Gastroesophageal sphincter (tissue), 4 donors: ENCODE results near the gene SLC25A25. TPM values are rescaled to one million over a fixed set of nuclear protein-coding genes. Genes with fewer than 3 reads are reported as not detected.

Experiments
- ATAC-seq: fragments of 150-250 bp; one replicate; pipeline ENCODE4 v1.9.1; 2016; ENCODE audit warnings: mild to moderate bottlenecking, moderate library complexity
- H3K27ac ChIP-seq, 4 donors: fragments of 200-600 bp; sonication (generic) in 3 of 4; 1 replicate in 3 of 4; 2 replicates in 1 of 4; pipeline ENCODE4 v1.5.1; 2016 to 2019
- H3K27me3 ChIP-seq: fragments of 200-600 bp; sonication (generic); one replicate; pipeline ENCODE4 v1.5.1; 2019
- H3K36me3 ChIP-seq, 2 donors: fragments of 200-600 bp; sonication (generic); one replicate each; pipeline ENCODE4 v1.5.1; 2019; ENCODE audit warnings: control low read depth in 1 of 2
- H3K4me1 ChIP-seq, 3 donors: fragments of 200-600 bp; sonication (generic); 1 replicate in 2 of 3; 2 replicates in 1 of 3; pipeline ENCODE4 v1.5.1; 2016 to 2019; ENCODE audit warnings: control low read depth in 2 of 3
- H3K4me3 ChIP-seq, 2 donors: fragments of 200-600 bp; sonication (generic); one replicate each; pipeline ENCODE4 v1.5.1; 2019; ENCODE audit warnings: mild to moderate bottlenecking in 1 of 2, moderate library complexity in 1 of 2
- H3K9me3 ChIP-seq, 3 donors: fragments of 200-600 bp; sonication (generic); one replicate each; pipeline ENCODE4 v1.5.1; 2017 to 2019; ENCODE audit warnings: control low read depth in 2 of 3
- EP300 ChIP-seq: sonication (generic); formaldehyde crosslinking; IDR thresholded peaks from one replicate; pipeline ENCODE4 v1.6.1; 2017; ENCODE audit warnings: antibody characterized with exemption, mild to moderate bottlenecking
- POLR2A ChIP-seq, 2 donors: fragments of 450-650 bp; IDR thresholded peaks; one replicate each; pipeline ENCODE4 v1.6.1; 2017; ENCODE audit warnings: antibody characterized with exemption in 2 of 2, mild to moderate bottlenecking in 2 of 2, moderate library complexity in 1 of 2
- POLR2AphosphoS5 ChIP-seq: sonication (generic); formaldehyde crosslinking; IDR thresholded peaks from one replicate; pipeline ENCODE4 v1.6.1; 2017; ENCODE audit warnings: antibody characterized with exemption
- WGBS, 2 donors: methylation state at CpG; one replicate each; pipeline ENCODE4 v1.1.5; 2018; ENCODE audit warnings: low coverage in 1 of 2; 5-methylcytosine and 5-hydroxymethylcytosine counted together
- total RNA-seq, 4 donors: library from RNA; depleted of rRNA; stranded (reverse); fragments of >200 nt; gene quantifications; one replicate each; pipeline ENCODE4 v1.1.0, GENCODE V29; 2016
- TF ChIP-seq, protein P1 (sequence below), 4 experiments: fragments of 200-600 bp in 2 of 4; fragments of 450-650 bp in 2 of 4; sonication (generic) in 1 of 4; IDR thresholded peaks; one replicate each; pipeline ENCODE4 v1.5.1; 2017 to 2019; ENCODE audit warnings: antibody characterized with exemption in 4 of 4, mild to moderate bottlenecking in 2 of 4, moderate library complexity in 2 of 4

SLC25A25 gene
- total RNA-seq, 4 donors from 2014 or later: 16.1 to 64.1 (median 18.3) TPM

DNA sequence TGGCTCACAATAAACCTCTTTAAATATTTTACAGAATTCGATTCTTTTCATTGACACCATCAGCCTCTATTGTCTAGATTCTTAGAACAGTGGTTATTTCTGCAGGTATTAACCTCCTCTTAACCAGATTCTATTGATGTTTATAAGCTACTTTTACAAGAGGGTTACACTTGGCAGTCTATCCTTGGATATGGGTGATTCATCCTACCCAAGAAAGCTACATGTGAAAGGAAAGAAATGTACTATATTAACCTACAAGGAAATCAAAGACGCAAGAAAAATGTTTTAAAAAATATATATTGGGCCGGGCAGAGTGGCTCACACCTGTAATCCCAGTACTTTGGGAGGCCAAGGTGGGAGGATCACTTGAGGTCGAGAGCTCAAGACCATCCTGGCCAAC lies 16.7 kb downstream of the SLC25A25 start:
- H3K27ac ChIP-seq: no peak overlapping the region
- no peak overlapping the region for H3K4me3 ChIP-seq
- no peaks in the 10 kb centered on the region for H3K27me3 ChIP-seq
- TF ChIP-seq POLR2AphosphoS5: no peak
- TF ChIP-seq POLR2A (IDR thresholded peaks at IDR 0.05): no peak
- TF ChIP-seq, protein P1, sequence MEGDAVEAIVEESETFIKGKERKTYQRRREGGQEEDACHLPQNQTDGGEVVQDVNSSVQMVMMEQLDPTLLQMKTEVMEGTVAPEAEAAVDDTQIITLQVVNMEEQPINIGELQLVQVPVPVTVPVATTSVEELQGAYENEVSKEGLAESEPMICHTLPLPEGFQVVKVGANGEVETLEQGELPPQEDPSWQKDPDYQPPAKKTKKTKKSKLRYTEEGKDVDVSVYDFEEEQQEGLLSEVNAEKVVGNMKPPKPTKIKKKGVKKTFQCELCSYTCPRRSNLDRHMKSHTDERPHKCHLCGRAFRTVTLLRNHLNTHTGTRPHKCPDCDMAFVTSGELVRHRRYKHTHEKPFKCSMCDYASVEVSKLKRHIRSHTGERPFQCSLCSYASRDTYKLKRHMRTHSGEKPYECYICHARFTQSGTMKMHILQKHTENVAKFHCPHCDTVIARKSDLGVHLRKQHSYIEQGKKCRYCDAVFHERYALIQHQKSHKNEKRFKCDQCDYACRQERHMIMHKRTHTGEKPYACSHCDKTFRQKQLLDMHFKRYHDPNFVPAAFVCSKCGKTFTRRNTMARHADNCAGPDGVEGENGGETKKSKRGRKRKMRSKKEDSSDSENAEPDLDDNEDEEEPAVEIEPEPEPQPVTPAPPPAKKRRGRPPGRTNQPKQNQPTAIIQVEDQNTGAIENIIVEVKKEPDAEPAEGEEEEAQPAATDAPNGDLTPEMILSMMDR (IDR thresholded peaks at IDR 0.05): no peak
- no peak for TF ChIP-seq EP300
- WGBS, 2 donors: 80 to 85% methylated on average over 1 to 4 of the region's 4 CpGs
- H3K4me1 ChIP-seq: peaks cover 0 to 44% (median 17%) of the 10 kb centered on the region in 3 donors
- no peaks in the 10 kb centered on the region for H3K9me3 ChIP-seq
- ATAC-seq: no peak
- H3K36me3 ChIP-seq: no peaks in the 10 kb centered on the region

DNA sequence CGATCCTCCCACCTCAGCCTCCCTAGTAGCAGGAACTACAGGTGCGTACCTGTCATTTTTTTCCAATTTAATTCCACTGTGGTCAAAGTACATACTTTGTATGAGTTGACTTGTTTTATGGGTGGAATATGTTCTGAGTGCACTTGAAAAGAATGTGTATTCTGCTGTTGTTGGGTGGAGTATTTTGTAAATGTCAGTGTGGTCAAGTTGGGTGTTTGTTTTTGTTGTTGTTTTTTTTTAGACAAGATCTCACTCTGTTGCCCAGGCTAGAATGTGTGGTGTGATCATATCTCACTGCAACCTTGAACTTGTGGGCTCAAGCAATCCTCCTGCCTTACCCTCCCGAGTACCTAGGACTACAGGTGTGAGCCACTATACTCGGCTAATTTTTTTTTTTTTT lies 17.9 kb downstream of the SLC25A25 start:
- no peak overlapping the region for H3K4me3 ChIP-seq
- H3K27me3 ChIP-seq: no peaks in the 10 kb centered on the region
- no peaks in the 10 kb centered on the region for H3K36me3 ChIP-seq
- WGBS, 2 donors: 86 to 92% methylated on average over 2 to 4 of the region's 4 CpGs
- H3K27ac ChIP-seq: no peak overlapping the region
- no peak for ATAC-seq
- H3K9me3 ChIP-seq: no peaks in the 10 kb centered on the region
- TF ChIP-seq EP300 (no peak), POLR2A (IDR thresholded peaks at IDR 0.05) (no peak), POLR2AphosphoS5 (no peak)
- TF ChIP-seq, protein P1 (IDR thresholded peaks at IDR 0.05): no peak
- peaks cover 3 to 41% (median 12%) of the 10 kb centered on the region in 3 donors for H3K4me1 ChIP-seq

DNA sequence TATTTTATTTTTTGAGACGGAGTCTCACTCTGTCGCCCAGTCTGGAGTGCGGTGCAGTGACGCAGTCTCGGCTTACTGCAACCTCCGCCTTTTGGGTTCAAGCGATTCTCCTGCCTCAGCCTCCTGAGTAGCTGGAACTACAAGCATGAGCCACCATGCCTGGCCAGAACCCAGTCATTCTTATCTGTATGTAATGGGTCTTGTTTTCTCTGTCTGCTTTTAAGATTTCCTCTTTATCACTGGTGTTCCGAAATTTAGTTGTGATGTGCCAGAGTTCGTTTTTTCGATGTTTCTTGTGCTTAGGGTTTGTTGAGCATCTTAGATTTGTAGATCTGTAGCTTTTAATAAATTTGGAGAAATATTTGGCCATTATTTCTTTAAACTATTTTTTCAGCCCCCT lies 19.2 kb downstream of the SLC25A25 start:
- TF ChIP-seq POLR2A (IDR thresholded peaks at IDR 0.05) (no peak), EP300 (no peak), POLR2AphosphoS5 (no peak)
- TF ChIP-seq, protein P1 (IDR thresholded peaks at IDR 0.05): no peak
- H3K4me1 ChIP-seq: peaks cover 3 to 41% (median 10%) of the 10 kb centered on the region in 3 donors
- no peaks in the 10 kb centered on the region for H3K36me3 ChIP-seq
- no peak for ATAC-seq
- no peak overlapping the region for H3K4me3 ChIP-seq
- 75 to 89% methylated on average over 4 to 10 of the region's 10 CpGs for WGBS, 2 donors
- H3K9me3 ChIP-seq: no peaks in the 10 kb centered on the region
- H3K27me3 ChIP-seq: no peaks in the 10 kb centered on the region
- no peak overlapping the region for H3K27ac ChIP-seq

DNA sequence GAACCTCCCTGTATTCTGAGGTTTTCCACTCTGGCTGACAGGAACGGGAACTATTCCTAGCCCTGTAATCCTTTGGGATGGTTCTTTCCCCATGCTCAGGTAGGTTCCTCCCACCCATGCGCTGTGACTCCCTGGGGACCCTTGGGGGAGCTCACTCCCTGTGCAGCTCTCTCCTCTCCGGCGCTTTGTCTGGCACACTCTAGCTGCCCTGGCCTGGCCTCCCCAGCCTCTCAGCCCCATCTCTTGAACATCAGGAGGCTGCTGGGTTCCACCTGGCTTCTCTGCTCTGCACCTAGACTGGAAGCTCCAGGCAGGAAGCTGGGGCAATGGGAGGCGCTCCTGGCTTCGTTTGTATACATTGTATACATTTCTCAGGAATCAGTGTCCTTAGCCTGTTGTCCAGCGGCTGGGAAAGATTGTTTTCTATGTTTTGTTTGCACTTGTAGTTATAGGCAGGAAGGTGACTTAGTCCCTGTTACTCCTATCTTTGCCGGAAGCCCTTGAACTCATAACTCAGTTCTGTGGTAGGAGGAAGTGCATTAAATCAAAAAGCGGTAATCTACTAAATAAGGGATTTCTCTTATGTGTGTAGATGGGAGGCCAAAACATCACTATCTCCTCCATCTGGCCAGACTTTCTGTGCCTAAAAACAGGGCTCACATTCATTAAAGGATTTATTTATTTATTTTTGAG lies 20.4 kb downstream of the SLC25A25 start:
- Histone ChIP-seq H3K36me3 (no peaks in the 10 kb centered on the region), H3K4me1 (peaks cover 3 to 47% (median 16%) of the 10 kb centered on the region in 3 donors), H3K27ac (no peak overlapping the region), H3K4me3 (no peak overlapping the region), H3K9me3 (no peaks in the 10 kb centered on the region), H3K27me3 (no peaks in the 10 kb centered on the region)
- ATAC-seq: no peak
- TF ChIP-seq POLR2AphosphoS5 (no peak), EP300 (no peak)
- 66 to 81% methylated on average over 4 to 5 of the region's 9 CpGs for WGBS, 2 donors

DNA sequence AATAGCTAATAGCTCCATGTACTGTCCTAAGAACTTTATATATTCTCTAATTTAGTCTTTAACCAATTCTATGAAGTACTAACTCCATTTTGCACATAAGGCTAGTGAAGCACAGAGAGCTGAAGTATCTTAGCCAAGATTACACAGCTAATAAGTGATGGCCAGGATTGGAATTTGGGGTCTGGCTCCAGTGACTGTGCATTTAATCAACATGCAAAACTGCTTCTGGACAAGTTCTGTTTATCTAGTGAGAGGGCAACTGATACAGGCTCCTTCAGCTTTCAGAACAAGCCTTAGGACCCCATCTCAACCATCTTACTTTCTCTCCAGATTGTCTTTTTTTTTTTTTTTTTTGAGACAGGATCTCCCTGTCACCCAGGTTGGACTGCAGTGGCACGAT lies 21.3 kb downstream of the SLC25A25 start:
- H3K36me3 ChIP-seq: no peaks in the 10 kb centered on the region
- TF ChIP-seq POLR2A (IDR thresholded peaks at IDR 0.05): no peak
- WGBS, 2 donors: 80 to 90% methylated on average over 1 of the region's 1 CpG
- H3K27me3 ChIP-seq: no peaks in the 10 kb centered on the region
- no peaks in the 10 kb centered on the region for H3K9me3 ChIP-seq
- no peak overlapping the region for H3K4me3 ChIP-seq
- no peak for ATAC-seq
- H3K27ac ChIP-seq: no peak overlapping the region
- H3K4me1 ChIP-seq: peaks cover 3 to 47% (median 22%) of the 10 kb centered on the region in 3 donors

DNA sequence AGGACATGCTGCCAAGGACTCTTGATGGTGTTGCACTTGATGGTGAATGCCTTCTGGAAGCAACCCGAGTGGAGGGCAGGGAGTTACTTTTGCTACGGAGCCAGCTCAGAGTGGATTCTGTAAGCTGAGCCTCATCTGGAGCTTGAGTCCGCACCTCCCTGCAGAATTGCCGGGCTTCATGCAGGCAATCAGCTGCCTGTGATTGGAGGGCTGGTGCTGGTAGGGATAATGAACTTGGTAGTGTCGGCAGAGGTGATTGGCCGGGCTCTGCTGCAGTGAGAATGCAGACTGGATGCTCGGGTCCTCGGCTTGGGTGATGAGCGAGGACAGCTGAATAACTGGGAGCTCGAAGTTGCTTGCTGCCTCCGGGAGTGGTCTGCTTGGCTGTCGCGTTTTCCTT lies 23.1 kb downstream of the SLC25A25 start:
- Histone ChIP-seq H3K9me3 (no peaks in the 10 kb centered on the region), H3K4me1 (peaks cover 10 to 62% (median 31%) of the 10 kb centered on the region in 3 donors), H3K4me3 (peak overlapping the region in 1 of 2 donors; percentile 29), H3K27me3 (no peaks in the 10 kb centered on the region), H3K27ac (peak overlapping the region in 3 of 4 donors; percentile 62 to 96 (median 94)), H3K36me3 (no peaks in the 10 kb centered on the region)
- TF ChIP-seq EP300: no peak
- no peak for TF ChIP-seq POLR2A (IDR thresholded peaks at IDR 0.05)
- TF ChIP-seq, protein P1 (IDR thresholded peaks at IDR 0.05): no peak
- no peak for TF ChIP-seq POLR2AphosphoS5
- WGBS, 2 donors: 21% methylated on average over 7 of the region's 13 CpGs; no CpG with 5 or more reads in 1 of the 2 donors
- ATAC-seq: peak; percentile 57
